Neural cell (in vitro differentiated cells): Measurements from ENCODE around the gene SLC12A4.

Experiments
- EP300 ChIP-seq: fragments of 450-650 bp; conservative IDR thresholded peaks from 2 replicates; pipeline ENCODE4 v1.6.1; 2014; ENCODE audit warnings: antibody characterized with exemption, mild to moderate bottlenecking, moderate library complexity; ENCODE audit not compliant: poor library complexity, severe bottlenecking
- EZH2 ChIP-seq: fragments of 200-600, 300-800 bp; shearing (Covaris generic), sonication (generic); IDR thresholded peaks from 2 replicates; pipeline ENCODE4 v1.6.1; 2014; ENCODE audit warnings: antibody characterized with exemption, low read length, borderline replicate concordance, mild to moderate bottlenecking; ENCODE audit not compliant: insufficient read depth, poor library complexity, severe bottlenecking
- MXI1 ChIP-seq: fragments of 450-650 bp; conservative IDR thresholded peaks from 2 replicates; pipeline ENCODE4 v1.6.1; 2014; ENCODE audit warnings: antibody characterized with exemption, mild to moderate bottlenecking; ENCODE audit not compliant: poor library complexity, severe bottlenecking
- POLR2AphosphoS5 ChIP-seq: IDR thresholded peaks from 2 replicates; pipeline ENCODE4 v1.6.1; 2012
- RAD21 ChIP-seq: fragments of 450-650 bp; conservative IDR thresholded peaks from 2 replicates; pipeline ENCODE4 v1.6.1; 2014; ENCODE audit warnings: antibody characterized with exemption, mild to moderate bottlenecking, moderate library complexity
- SMC3 ChIP-seq: fragments of 450-650 bp; conservative IDR thresholded peaks from 2 replicates; pipeline ENCODE4 v1.6.1; 2014; ENCODE audit warnings: antibody characterized with exemption, mild to moderate bottlenecking, moderate library complexity; ENCODE audit not compliant: poor library complexity
- TF ChIP-seq, protein P1 (sequence below): fragments of 450-650 bp; IDR thresholded peaks from 2 replicates; pipeline ENCODE4 v1.5.1; 2014; ENCODE audit warnings: antibody characterized with exemption, mild to moderate bottlenecking, moderate library complexity; ENCODE audit not compliant: poor library complexity, severe bottlenecking
- TF ChIP-seq, protein P2 (sequence below): IDR thresholded peaks from 2 replicates; pipeline ENCODE4 v1.6.1; 2012; ENCODE audit warnings: borderline replicate concordance

DNA sequence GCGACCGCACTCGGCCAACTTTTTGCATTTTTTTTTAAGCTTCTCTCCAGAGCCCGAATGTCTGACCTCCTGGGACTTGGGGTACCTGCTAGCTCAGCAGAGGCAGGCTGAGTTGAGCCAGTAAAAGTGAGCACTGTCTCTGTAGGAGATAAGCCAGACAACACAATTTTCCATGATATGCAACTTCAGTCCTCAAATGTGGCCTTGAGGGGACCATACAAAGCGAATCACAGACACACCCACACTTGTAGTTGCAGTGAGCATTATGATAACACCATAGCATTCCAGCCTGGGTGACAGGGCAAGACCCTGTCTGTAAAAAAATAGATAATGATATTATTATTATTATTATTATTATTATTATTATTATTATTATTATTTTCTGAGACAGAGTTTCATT lies 28.2 kb upstream of the SLC12A4 start:
- TF ChIP-seq, protein P1, sequence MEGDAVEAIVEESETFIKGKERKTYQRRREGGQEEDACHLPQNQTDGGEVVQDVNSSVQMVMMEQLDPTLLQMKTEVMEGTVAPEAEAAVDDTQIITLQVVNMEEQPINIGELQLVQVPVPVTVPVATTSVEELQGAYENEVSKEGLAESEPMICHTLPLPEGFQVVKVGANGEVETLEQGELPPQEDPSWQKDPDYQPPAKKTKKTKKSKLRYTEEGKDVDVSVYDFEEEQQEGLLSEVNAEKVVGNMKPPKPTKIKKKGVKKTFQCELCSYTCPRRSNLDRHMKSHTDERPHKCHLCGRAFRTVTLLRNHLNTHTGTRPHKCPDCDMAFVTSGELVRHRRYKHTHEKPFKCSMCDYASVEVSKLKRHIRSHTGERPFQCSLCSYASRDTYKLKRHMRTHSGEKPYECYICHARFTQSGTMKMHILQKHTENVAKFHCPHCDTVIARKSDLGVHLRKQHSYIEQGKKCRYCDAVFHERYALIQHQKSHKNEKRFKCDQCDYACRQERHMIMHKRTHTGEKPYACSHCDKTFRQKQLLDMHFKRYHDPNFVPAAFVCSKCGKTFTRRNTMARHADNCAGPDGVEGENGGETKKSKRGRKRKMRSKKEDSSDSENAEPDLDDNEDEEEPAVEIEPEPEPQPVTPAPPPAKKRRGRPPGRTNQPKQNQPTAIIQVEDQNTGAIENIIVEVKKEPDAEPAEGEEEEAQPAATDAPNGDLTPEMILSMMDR: no peak
- TF ChIP-seq, protein P2, sequence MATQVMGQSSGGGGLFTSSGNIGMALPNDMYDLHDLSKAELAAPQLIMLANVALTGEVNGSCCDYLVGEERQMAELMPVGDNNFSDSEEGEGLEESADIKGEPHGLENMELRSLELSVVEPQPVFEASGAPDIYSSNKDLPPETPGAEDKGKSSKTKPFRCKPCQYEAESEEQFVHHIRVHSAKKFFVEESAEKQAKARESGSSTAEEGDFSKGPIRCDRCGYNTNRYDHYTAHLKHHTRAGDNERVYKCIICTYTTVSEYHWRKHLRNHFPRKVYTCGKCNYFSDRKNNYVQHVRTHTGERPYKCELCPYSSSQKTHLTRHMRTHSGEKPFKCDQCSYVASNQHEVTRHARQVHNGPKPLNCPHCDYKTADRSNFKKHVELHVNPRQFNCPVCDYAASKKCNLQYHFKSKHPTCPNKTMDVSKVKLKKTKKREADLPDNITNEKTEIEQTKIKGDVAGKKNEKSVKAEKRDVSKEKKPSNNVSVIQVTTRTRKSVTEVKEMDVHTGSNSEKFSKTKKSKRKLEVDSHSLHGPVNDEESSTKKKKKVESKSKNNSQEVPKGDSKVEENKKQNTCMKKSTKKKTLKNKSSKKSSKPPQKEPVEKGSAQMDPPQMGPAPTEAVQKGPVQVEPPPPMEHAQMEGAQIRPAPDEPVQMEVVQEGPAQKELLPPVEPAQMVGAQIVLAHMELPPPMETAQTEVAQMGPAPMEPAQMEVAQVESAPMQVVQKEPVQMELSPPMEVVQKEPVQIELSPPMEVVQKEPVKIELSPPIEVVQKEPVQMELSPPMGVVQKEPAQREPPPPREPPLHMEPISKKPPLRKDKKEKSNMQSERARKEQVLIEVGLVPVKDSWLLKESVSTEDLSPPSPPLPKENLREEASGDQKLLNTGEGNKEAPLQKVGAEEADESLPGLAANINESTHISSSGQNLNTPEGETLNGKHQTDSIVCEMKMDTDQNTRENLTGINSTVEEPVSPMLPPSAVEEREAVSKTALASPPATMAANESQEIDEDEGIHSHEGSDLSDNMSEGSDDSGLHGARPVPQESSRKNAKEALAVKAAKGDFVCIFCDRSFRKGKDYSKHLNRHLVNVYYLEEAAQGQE: no peak
- no peak for TF ChIP-seq EP300
- TF ChIP-seq SMC3: no peak
- no peak for TF ChIP-seq RAD21
- no peak for TF ChIP-seq EZH2
- TF ChIP-seq POLR2AphosphoS5: no peak
- no peak for TF ChIP-seq MXI1
